Ramos (cell line): ENCODE measurements around the gene CMTM3.
"Not testable (repeated sequence)": the region's sequence is repeated elsewhere in the genome, so short reads cannot be mapped to it uniquely, and the experiment has no call there.

ENCODE experiments used
- in situ Hi-C: fragments of 300-500 bp; cut with MboI; formaldehyde crosslinking; loops from one replicate; pipeline ENCODE4 v1.14.3; 2022; ENCODE audit warnings: low sequenced_read_pairs; ENCODE audit not compliant: unreplicated experiment

Gene CMTM3

DNA sequence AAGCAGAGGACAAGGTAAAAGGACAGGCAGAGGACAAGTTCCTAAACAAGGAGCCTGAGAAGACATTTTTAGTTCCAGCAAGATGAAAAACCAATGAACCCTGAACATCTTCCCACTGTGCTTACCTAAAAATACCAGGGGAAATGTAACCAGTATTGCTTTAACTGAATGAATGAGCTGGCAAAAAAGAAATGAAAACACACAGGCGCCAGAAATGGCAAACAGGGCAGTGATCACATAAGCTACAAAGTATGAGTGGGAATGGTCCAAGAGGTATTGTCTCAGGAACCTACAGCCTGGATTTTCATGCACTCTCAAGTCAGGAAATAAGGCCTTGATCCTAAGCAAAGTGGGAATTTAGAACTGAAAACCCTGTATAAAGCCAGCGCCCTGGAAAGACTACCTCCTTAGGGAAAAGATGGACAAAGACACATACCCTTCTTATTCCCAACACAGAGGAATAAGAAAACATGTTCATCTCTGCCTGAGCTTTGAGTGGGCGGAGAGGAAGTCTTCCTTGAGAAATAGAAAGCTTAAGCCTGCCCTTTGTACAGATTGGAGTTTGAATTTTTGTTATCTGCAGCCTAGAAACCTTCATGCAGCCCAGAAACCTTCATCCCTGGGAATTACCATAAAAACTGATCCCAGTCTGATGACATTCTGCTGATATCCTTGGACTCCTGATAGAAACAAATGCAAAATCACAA is 23.1 kb upstream of the CMTM3 start:
- in situ Hi-C loops, result no loop called here

- in situ Hi-C loops, result no loop called here
Measured at GRCh38 chr16:66585481-66586239, 18.8 kb upstream of the CMTM3 start.

GRCh38 chr16:66587881-66588600 is 16.5 kb upstream of the CMTM3 start:
- in situ Hi-C loops, result no loop called here

- in situ Hi-C loops, result no loop called here
Measured at GRCh38 chr16:66588981-66589713, 15.4 kb upstream of the CMTM3 start.

DNA sequence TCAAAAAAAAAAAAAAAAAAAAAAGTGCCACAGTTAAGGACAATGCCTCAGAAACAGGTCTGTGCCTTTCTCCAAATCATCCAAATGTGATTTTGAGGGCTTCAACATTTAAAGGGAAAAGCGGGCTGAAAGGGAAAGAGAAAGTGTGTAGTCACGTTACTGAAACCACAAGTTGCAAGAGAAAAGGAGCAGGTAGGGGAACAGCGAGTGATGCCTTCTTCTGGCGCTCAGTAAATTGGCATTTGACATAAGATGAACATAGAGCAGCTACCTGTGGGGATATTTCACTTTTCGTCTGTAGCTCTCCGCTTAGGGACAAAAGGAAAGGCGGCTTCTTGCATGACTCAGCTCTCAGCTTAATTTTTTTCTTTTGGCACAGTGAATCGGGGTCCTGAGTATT is 14.2 kb upstream of the CMTM3 start:
- in situ Hi-C loops, result no loop called here

DNA sequence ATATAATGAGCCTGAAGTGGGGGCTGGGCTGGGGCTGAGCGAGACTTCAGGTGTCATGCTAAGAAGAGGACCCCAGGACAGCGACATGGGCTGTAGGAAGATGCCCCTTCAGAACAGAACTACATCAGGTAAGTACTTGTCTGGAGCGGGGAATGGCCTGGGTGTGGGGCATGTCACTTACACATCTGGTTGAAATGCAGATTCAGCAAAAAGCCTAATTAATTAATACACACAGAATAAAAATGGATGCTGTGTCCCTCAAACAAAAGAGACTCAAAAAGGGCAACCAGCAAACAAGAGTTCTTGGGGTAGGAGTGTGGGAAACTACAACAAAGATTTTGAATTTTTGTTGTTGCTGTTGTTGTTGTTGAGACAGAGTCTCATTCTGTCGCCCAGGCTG is 13.5 kb upstream of the CMTM3 start:
- in situ Hi-C loops, result no loop called here

GRCh38 chr16:66592241-66592640 is 12.3 kb upstream of the CMTM3 start:
- in situ Hi-C loops, result no loop called here

DNA sequence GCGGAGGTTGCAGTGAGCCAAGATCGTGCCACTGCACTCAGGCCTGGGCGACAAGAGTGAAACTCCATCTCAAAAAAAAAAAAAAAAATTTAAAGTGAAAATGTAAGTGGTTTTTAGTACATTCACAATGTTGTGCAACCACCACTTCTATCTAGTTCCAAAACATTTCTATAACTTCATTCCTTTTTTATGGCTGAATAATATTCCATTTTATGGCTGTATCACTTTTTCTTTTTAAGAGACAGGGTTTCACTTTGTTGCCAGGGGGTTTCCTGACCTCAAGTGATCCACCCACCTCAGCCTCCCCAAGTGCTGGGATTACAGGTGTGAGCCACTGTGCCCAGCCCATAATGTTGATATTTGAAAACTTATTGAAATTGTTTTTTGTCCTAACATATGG is 11.7 kb upstream of the CMTM3 start:
- in situ Hi-C loops, result no loop called here

GRCh38 chr16:66594739-66595138 is 9.8 kb upstream of the CMTM3 start:
- in situ Hi-C loops, result no loop called here

- in situ Hi-C loops, result not testable (repeated sequence)
Measured at GRCh38 chr16:66596559-66596958, 7.9 kb upstream of the CMTM3 start.

GRCh38 chr16:66596986-66597848 is 7.3 kb upstream of the CMTM3 start:
- in situ Hi-C loops, result no loop called here

GRCh38 chr16:66598111-66598510 is 6.4 kb upstream of the CMTM3 start:
- in situ Hi-C loops, result no loop called here

GRCh38 chr16:66599726-66600125 is 4.8 kb upstream of the CMTM3 start:
- in situ Hi-C loops, result loop anchor here (5.0 to 10.0 kb wide), 2 partner anchors 192 to 265 kb away; no protein-coding TSS in a partner anchor

DNA sequence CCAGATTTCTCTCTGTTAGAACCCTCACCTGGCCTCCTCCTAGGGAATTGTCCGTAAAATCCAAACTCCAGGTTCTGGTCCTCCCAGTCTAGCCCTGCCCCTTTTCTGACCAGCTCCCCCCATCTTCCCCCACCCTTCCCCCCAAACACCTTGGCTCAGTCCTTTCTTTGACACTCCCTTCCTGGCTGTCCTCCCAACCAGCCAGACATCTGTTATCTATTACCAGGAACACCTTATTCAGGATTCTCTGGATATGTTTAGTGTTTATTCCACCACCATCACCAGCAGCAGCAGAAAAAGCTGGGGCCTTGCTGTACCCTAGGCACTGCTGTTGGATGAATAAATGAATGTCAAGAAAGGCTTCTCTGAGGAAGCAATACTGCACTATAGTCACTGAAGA is 4.0 kb upstream of the CMTM3 start:
- in situ Hi-C loops, result loop anchor here (5.0 to 10.0 kb wide), 2 partner anchors 193 to 264 kb away; no protein-coding TSS in a partner anchor

DNA sequence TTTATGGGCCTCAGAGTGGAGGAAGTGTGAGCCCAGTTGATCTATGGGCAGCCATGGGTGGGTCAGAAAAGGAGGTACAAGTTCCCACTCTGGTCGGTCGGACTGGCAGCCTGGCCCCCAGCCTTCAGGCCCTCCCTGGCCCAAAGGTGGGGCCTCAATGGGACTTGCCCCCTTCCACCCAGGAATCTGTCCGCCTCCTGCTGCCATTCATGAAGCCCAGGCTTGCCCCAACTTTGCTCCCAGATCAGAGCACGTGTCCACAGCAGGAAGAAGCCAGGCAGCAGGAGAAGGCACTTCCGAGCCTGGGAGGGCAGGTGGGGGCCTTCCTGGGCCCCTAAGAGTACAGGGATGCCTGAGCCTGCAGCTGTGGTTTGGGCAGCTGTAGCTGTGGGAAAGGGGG is 3.0 kb upstream of the CMTM3 start:
- in situ Hi-C loops, result loop anchor here (5.0 to 10.0 kb wide), 2 partner anchors 194 to 263 kb away; no protein-coding TSS in a partner anchor

GRCh38 chr16:66603537-66604375 is 748 bp upstream of the CMTM3 start:
- in situ Hi-C loops, result loop anchor here (5.0 to 10.0 kb wide), 2 partner anchors 196 to 261 kb away; no protein-coding TSS in a partner anchor

- in situ Hi-C loops, result loop anchor here (10.0 kb wide), 1 partner anchor 259 kb away; no protein-coding TSS in a partner anchor
Measured at GRCh38 chr16:66605177-66605978, 874 bp downstream of the CMTM3 start.
